Measurements from ENCODE around the gene DNM3. TPM values are rescaled to one million over a fixed set of nuclear protein-coding genes. Genes with fewer than 3 reads are reported as not detected.
A peak's percentile ranks its signal among the peaks of the same experiment; 100 is the strongest.

DNM3 gene
- total and polyA plus RNA-seq, 2 of the 8 experiments (the other 6 are each of a cell fraction or from before 2014, with no cell fraction given) = 2.0 to 8.5 TPM

GRCh38 chr1:171983584-171983983, 142.3 kb downstream of the DNM3 start:
- Histone ChIP-seq H2BK12ac (ENCODE audit: low read depth, low read length) (0 out of 2 replicates have a peak overlapping the region, but pooled peaks have one; percentile 42), H3K4me1 (replicated peaks in 1 of 4; ENCODE audit: control insufficient read depth in 3 of 4, insufficient read depth in 4 of 4, low read length in 3 of 4) (peaks cover 0 to 2% (median 0%) of the 10 kb centered on the region in 4 experiments; a peak in 2 of 7 replicates), H2BK5ac (ENCODE audit: low read depth, low read length) (no peak overlapping the region), H4K20me1 (replicated peaks in 1 of 2; ENCODE audit: control insufficient read depth in 1 of 2, insufficient read depth in 2 of 2, low read length in 2 of 2) (no peaks in the 10 kb centered on the region), H3K23ac (ENCODE audit: insufficient read length) (no peak overlapping the region), H2BK120ac (replicated peaks; ENCODE audit: low read depth, low read length) (no peak overlapping the region), H2BK15ac (ENCODE audit: low read length) (no peak overlapping the region), H3K23me2 (ENCODE audit: low read depth, low read length) (no peaks in the 10 kb centered on the region), H3K79me1 (ENCODE audit: low read depth, low read length) (no peaks in the 10 kb centered on the region), H2AK5ac (ENCODE audit: low read depth, low read length) (no peak overlapping the region), H2AFZ (ENCODE audit: low read length) (no peak overlapping the region), H3K56ac (replicated peaks; ENCODE audit: insufficient read length, low read depth, low read length) (peak overlapping the region; percentile 48), H4K8ac (ENCODE audit: extremely low read depth, insufficient read depth, low read length) (no peak overlapping the region), H3K9me3 (ENCODE audit: insufficient read depth in 2 of 2, low read depth in 1 of 2, low read length in 1 of 2) (no peaks in the 10 kb centered on the region), H3K36me3 (ENCODE audit: control insufficient read depth in 2 of 4, insufficient read depth in 4 of 4, low read length in 3 of 4) (no peaks in the 10 kb centered on the region), H3K4me2 (ENCODE audit: insufficient read depth in 1 of 2, low read depth in 2 of 2, low read length in 2 of 2) (no peak overlapping the region), H3K27me3 (replicated peaks in 1 of 4; ENCODE audit: control insufficient read depth in 3 of 4, extremely low read depth in 1 of 4, insufficient read depth in 3 of 4, low read length in 3 of 4) (no peaks in the 10 kb centered on the region), H3K27ac (ENCODE audit: low read depth, low read length) (no peak overlapping the region), H3K4ac (replicated peaks; ENCODE audit: insufficient read length, low read depth, low read length) (no peak overlapping the region), H4K5ac (ENCODE audit: insufficient read length, low read depth, low read length) (no peak overlapping the region), H3K18ac (ENCODE audit: extremely low read depth, low read length) (no peak overlapping the region), H3K14ac (ENCODE audit: insufficient read length) (no peak overlapping the region), H2BK20ac (ENCODE audit: low read length) (no peak overlapping the region; the same call in 1 of the 2 replicates), H4K91ac (replicated peaks; ENCODE audit: insufficient read length, low read length) (no peak overlapping the region), H3K9ac (replicated peaks in 1 of 4; ENCODE audit: extremely low read depth in 1 of 4, low read depth in 3 of 4, low read length in 3 of 4) (no peak overlapping the region), H3K4me3 (ENCODE audit: extremely low read depth in 1 of 4, insufficient read depth in 2 of 4, low read depth in 3 of 4, low read length in 4 of 4) (no peak overlapping the region), H3K79me2 (ENCODE audit: control insufficient read depth in 1 of 2, insufficient read depth in 2 of 2, low read length in 2 of 2) (no peaks in the 10 kb centered on the region)
- ChIA-PET POLR2A (ENCODE audit: partially characterized antibody) (no interaction called here), CTCF (ENCODE audit: partially characterized antibody) (interaction anchor here (0.6 to 17.3 kb wide), 28 partner anchors 13 to 438 kb away, joined by 3 to 694 read pairs (median 6); partner anchors contain the start of gene DNM3)
- 94% methylated on average over 1 of the region's 1 CpG; no CpG with 5 or more reads in 1 of the 2 experiments for WGBS, 2 experiments (ENCODE audit: extremely low coverage in 1 of 2, insufficient coverage in 1 of 2, insufficient read length in 1 of 2, insufficient replicate concordance in 2 of 2, low coverage in 1 of 2, low lambda C conversion rate in 2 of 2, missing lambda C conversion rate in 1 of 2)
- DNase-seq (ENCODE audit: low read depth in 1 of 2, low spot score in 2 of 2) (no peak), FAIRE-seq (peak; percentile 32)
- peak in 2 of 3 experiments; percentile 24 to 30; a peak in 2 of 4 replicates for TF ChIP-seq CTCF (IDR thresholded peaks at IDR 0.05; ENCODE audit: control extremely low read depth in 1 of 3, insufficient read depth in 1 of 3, low read depth in 1 of 3, low read length in 3 of 3)
- TF ChIP-seq JUN (IDR thresholded peaks at IDR 0.05; ENCODE audit: low read depth, low read length) = no peak
- TF ChIP-seq RAD21 (IDR thresholded peaks at IDR 0.05 in 1 of 2, conservative IDR thresholded peaks at IDR 0.05 in 1 of 2; ENCODE audit: low read depth in 2 of 2, low read length in 2 of 2) = peak; percentile 53 to 59

Measured in H1 (cell line).